Sigmoid colon (tissue), 7 donors: ENCODE data around the gene ACBD6. TPM values are rescaled to one million over a fixed set of nuclear protein-coding genes. Genes with fewer than 3 reads are reported as not detected.
"Not testable (repeated sequence)": the region's sequence is repeated elsewhere in the genome, so short reads cannot be mapped to it uniquely, and the experiment has no call there.

ENCODE experiments used
- DNase-seq: peaks from one replicate; pipeline ENCODE4 v3.0.0-alpha.2; 2019
- H3K27ac ChIP-seq, 4 donors: fragments of 200-600 bp; sonication (generic); one replicate each; pipeline ENCODE4 v1.5.1; 2016 to 2019; ENCODE audit warnings: mild to moderate bottlenecking in 1 of 4
- H3K27me3 ChIP-seq, 3 donors: fragments of 200-600 bp; sonication (generic); one replicate each; pipeline ENCODE4 v1.5.1; 2019; ENCODE audit warnings: mild to moderate bottlenecking in 1 of 3
- H3K36me3 ChIP-seq, 4 donors: fragments of 200-600 bp; sonication (generic); one replicate each; pipeline ENCODE4 v1.5.1; 2016 to 2019
- H3K4me1 ChIP-seq, 4 donors: fragments of 200-600 bp; sonication (generic); one replicate each; pipeline ENCODE4 v1.5.1; 2017 to 2019
- H3K4me3 ChIP-seq, 4 donors: fragments of 200-600 bp; sonication (generic); one replicate each; pipeline ENCODE4 v1.5.1; 2017 to 2019; ENCODE audit warnings: mild to moderate bottlenecking in 2 of 4, moderate library complexity in 1 of 4
- H3K9me3 ChIP-seq, 4 donors: fragments of 200-600 bp in 3 of 4; sonication (generic) in 3 of 4; one replicate each; pipeline versions ENCODE4 v1.5.1 to v1.6.1; 2013 to 2019
- CTCF ChIP-seq, 4 experiments: fragments of 450-650 bp in 3 of 4; fragments of 200-600 bp in 1 of 4; IDR thresholded peaks; one replicate each; pipeline ENCODE4 v1.5.1; 2016 to 2019; ENCODE audit warnings: antibody characterized with exemption in 4 of 4, mild to moderate bottlenecking in 3 of 4, moderate library complexity in 2 of 4
- EP300 ChIP-seq, 4 donors: sonication (generic); formaldehyde crosslinking; IDR thresholded peaks; one replicate each; pipeline ENCODE4 v1.6.1; 2017; ENCODE audit warnings: antibody characterized with exemption in 4 of 4
- POLR2A ChIP-seq, 2 donors: fragments of 450-650 bp; IDR thresholded peaks; one replicate each; pipeline ENCODE4 v1.6.1; 2016; ENCODE audit warnings: antibody characterized with exemption in 2 of 2, mild to moderate bottlenecking in 2 of 2, moderate library complexity in 2 of 2
- POLR2AphosphoS5 ChIP-seq, 4 donors: sonication (generic); formaldehyde crosslinking; IDR thresholded peaks; one replicate each; pipeline ENCODE4 v1.6.1; 2017; ENCODE audit warnings: antibody characterized with exemption in 4 of 4
- WGBS, 2 donors: extraction: QIAGEN DNeasy Blood & Tissue Kit; methylation state at CpG; one replicate each; pipeline ENCODE4 v1.1.7; 2013; 5-methylcytosine and 5-hydroxymethylcytosine counted together
- intact Hi-C: fragments of 100-400 bp; cut with DNase I; formaldehyde crosslinking; loops from one replicate; pipeline ENCODE4 v1.15.1; 2023
- polyA plus RNA-seq, 3 donors: library from polyadenylated mRNA; stranded (reverse); fragments of 200-250 nt; gene quantifications; one replicate each; pipeline ENCODE4 v1.2.3, GENCODE V29; 2013
- total RNA-seq, 4 donors: library from RNA; depleted of rRNA; stranded (reverse); fragments of >200 nt; gene quantifications; one replicate each; pipeline ENCODE4 v1.1.0, GENCODE V29; 2016
- donor health status: healthy with polysubstance abuse.
- donor health status: Bipolar disorder and iron deficiency.
- donor health status: healthy.

Gene ACBD6
- total and polyA plus RNA-seq, 7 donors, result 11.4 to 40.8 (median 35.5) TPM

- TF ChIP-seq POLR2A (IDR thresholded peaks at IDR 0.05) (no peak), CTCF (IDR thresholded peaks at IDR 0.05) (peak; percentile 40 to 70 (median 58)), EP300 (IDR thresholded peaks at IDR 0.05) (no peak), POLR2AphosphoS5 (IDR thresholded peaks at IDR 0.05) (no peak)
- H3K4me3 ChIP-seq, result no peak overlapping the region
- intact Hi-C loops, result loop anchor here (5.0 kb wide), 2 partner anchors 230 to 295 kb away; no protein-coding TSS in a partner anchor
- no peaks in the 10 kb centered on the region for H3K9me3 ChIP-seq
- 24 to 26% methylated on average over 10 of the region's 10 CpGs for WGBS, 2 donors
- H3K36me3 ChIP-seq, result peaks cover 0 to 36% (median 3%) of the 10 kb centered on the region in 4 donors
- H3K4me1 ChIP-seq, result no peaks in the 10 kb centered on the region
- DNase-seq, result no peak
- no peaks in the 10 kb centered on the region for H3K27me3 ChIP-seq
- no peak overlapping the region for H3K27ac ChIP-seq
Observed at GRCh38 chr1:180482425-180483275, 19.7 kb downstream of the ACBD6 start.

GRCh38 chr1:180470031-180470430 lies 32.3 kb downstream of the ACBD6 start:
- 96 to 98% methylated on average over 1 of the region's 1 CpG for WGBS, 2 donors
- Histone ChIP-seq H3K4me3 (no peak overlapping the region), H3K4me1 (no peaks in the 10 kb centered on the region), H3K27me3 (no peaks in the 10 kb centered on the region), H3K27ac (no peak overlapping the region), H3K36me3 (no peaks in the 10 kb centered on the region), H3K9me3 (no peaks in the 10 kb centered on the region)
- intact Hi-C loops, result no loop called here
- DNase-seq, result no peak
- no peak for TF ChIP-seq CTCF (IDR thresholded peaks at IDR 0.05)
- TF ChIP-seq POLR2A (IDR thresholded peaks at IDR 0.05), result no peak
- TF ChIP-seq POLR2AphosphoS5 (IDR thresholded peaks at IDR 0.05), result no peak
- no peak for TF ChIP-seq EP300 (IDR thresholded peaks at IDR 0.05)

- DNase-seq, result no peak
- H3K4me3 ChIP-seq, result no peak overlapping the region
- 95 to 97% methylated on average over 5 of the region's 5 CpGs for WGBS, 2 donors
Observed at GRCh38 chr1:180468311-180468710, 34.1 kb downstream of the ACBD6 start.

GRCh38 chr1:180462102-180462501 lies 40.3 kb downstream of the ACBD6 start:
- Histone ChIP-seq H3K9me3 (peaks cover 0 to 13% (median 4%) of the 10 kb centered on the region in 4 donors), H3K36me3 (no peaks in the 10 kb centered on the region), H3K27ac (no peak overlapping the region), H3K4me3 (no peak overlapping the region), H3K27me3 (no peaks in the 10 kb centered on the region), H3K4me1 (peaks cover 0 to 3% (median 0%) of the 10 kb centered on the region in 4 donors)
- intact Hi-C loops, result no loop called here
- WGBS, 2 donors, result 81 to 97% methylated on average over 3 of the region's 3 CpGs
- TF ChIP-seq POLR2AphosphoS5 (IDR thresholded peaks at IDR 0.05) (no peak), EP300 (IDR thresholded peaks at IDR 0.05) (no peak), CTCF (IDR thresholded peaks at IDR 0.05) (no peak), POLR2A (IDR thresholded peaks at IDR 0.05) (no peak)
- no peak for DNase-seq

More at GRCh38 chr1:180468311-180468710, 34.1 kb downstream of the ACBD6 start:
- Histone ChIP-seq H3K4me1 (no peaks in the 10 kb centered on the region), H3K36me3 (no peaks in the 10 kb centered on the region), H3K27me3 (no peaks in the 10 kb centered on the region), H3K9me3 (peaks cover 0 to 4% (median 0%) of the 10 kb centered on the region in 4 donors), H3K27ac (no peak overlapping the region)
- TF ChIP-seq CTCF (IDR thresholded peaks at IDR 0.05) (no peak), POLR2A (IDR thresholded peaks at IDR 0.05) (no peak), POLR2AphosphoS5 (IDR thresholded peaks at IDR 0.05) (no peak), EP300 (IDR thresholded peaks at IDR 0.05) (no peak)
- intact Hi-C loops, result no loop called here

- H3K27ac ChIP-seq, DNase-seq, intact Hi-C loops, H3K4me1 ChIP-seq, H3K36me3 ChIP-seq, H3K4me3 ChIP-seq, H3K27me3 ChIP-seq: not testable (repeated sequence)
- 97 to 99% methylated on average over 4 of the region's 4 CpGs for WGBS, 2 donors
- H3K9me3 ChIP-seq, result peaks cover 0 to 13% (median 4%) of the 10 kb centered on the region in 4 donors
Observed at GRCh38 chr1:180461682-180462081, 40.7 kb downstream of the ACBD6 start.
